BE2C (cell line): Measurements from ENCODE around the gene CCDC197.

ENCODE experiments used
- DNase-seq: peaks from one replicate; pipeline ENCODE4 v3.0.0-alpha.2; 2020
- H3K27me3 ChIP-seq: fragments of 250-450 bp; sonication (Bioruptor Pico); 2 replicates; pipeline ENCODE4 v1.5.1; 2020; ENCODE audit warnings: mild to moderate bottlenecking
- H3K36me3 ChIP-seq: fragments of 250-450 bp; sonication (Bioruptor Pico); 2 replicates; pipeline ENCODE4 v1.5.1; 2020; ENCODE audit warnings: mild to moderate bottlenecking
- H3K4me1 ChIP-seq: fragments of 250-450 bp; sonication (Bioruptor Pico); 2 replicates; pipeline ENCODE4 v1.5.1; 2020
- H3K4me3 ChIP-seq: 2 replicates; pipeline ENCODE4 v1.5.1; 2011; ENCODE audit warnings: low read depth, low read length
- H3K9me3 ChIP-seq: fragments of 250-450 bp; sonication (Bioruptor Pico); 2 replicates; pipeline ENCODE4 v1.5.1; 2020
- TF ChIP-seq, protein P1 (sequence below): IDR thresholded peaks from 2 replicates; pipeline ENCODE4 v1.5.1; 2012; ENCODE audit warnings: mild to moderate bottlenecking, low read depth, low read length

Gene CCDC197

DNA sequence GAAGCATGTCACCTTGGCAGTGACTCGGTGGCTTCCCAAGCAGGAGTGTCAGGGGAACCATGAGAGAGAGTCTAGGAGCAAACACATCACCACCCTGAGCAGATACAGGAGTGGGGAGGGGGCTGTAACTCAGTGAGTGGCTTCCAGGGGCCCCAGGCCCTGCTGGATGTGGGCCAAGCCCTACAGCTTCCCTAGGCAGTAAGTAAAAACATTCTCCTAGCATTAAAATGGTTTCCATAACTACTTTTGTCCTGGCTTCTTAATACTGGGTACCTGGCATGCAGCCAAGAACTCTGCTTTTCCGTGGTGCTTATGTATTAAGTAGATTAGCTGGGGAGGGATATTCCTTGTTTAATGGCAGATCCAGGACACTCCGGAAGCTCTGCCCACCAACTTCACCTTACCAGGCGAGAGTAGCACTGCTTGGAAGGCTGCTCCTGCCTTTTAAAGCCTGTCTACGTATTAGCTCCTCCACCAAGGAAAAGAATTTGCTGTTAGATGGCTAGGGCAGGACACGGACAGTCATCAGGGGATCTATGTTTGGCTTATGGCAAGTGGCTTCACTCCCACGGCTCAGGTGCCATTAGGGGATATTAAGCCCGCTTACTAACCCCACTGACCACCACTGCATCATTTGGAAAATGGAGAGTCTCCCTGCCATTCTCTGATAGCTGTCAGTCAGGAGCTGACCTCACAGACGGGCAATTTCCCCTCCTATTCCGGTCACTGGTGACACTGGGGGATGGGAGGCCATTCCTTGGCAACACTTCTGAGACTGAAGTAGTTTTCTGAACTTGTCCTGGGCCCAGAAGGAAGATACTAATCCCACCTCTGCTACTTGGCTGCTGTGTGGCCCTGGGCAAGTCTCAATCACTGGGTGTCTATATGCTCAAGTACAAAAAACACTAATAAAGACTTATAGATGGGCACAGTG is 51.9 kb downstream of the CCDC197 start:
- peak; percentile 84 for DNase-seq
- Histone ChIP-seq H3K9me3 (no peaks in the 10 kb centered on the region), H3K4me1 (peaks cover 8% of the 10 kb centered on the region), H3K36me3 (peaks cover 71% of the 10 kb centered on the region), H3K4me3 (no peak overlapping the region), H3K27me3 (no peaks in the 10 kb centered on the region)
- TF ChIP-seq, protein P1, sequence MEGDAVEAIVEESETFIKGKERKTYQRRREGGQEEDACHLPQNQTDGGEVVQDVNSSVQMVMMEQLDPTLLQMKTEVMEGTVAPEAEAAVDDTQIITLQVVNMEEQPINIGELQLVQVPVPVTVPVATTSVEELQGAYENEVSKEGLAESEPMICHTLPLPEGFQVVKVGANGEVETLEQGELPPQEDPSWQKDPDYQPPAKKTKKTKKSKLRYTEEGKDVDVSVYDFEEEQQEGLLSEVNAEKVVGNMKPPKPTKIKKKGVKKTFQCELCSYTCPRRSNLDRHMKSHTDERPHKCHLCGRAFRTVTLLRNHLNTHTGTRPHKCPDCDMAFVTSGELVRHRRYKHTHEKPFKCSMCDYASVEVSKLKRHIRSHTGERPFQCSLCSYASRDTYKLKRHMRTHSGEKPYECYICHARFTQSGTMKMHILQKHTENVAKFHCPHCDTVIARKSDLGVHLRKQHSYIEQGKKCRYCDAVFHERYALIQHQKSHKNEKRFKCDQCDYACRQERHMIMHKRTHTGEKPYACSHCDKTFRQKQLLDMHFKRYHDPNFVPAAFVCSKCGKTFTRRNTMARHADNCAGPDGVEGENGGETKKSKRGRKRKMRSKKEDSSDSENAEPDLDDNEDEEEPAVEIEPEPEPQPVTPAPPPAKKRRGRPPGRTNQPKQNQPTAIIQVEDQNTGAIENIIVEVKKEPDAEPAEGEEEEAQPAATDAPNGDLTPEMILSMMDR, result no peak

- Histone ChIP-seq H3K9me3 (no peaks in the 10 kb centered on the region), H3K4me3 (no peak overlapping the region), H3K36me3 (peaks cover 77% of the 10 kb centered on the region), H3K27me3 (no peaks in the 10 kb centered on the region), H3K4me1 (peaks cover 8% of the 10 kb centered on the region)
- no peak for DNase-seq
- TF ChIP-seq, protein P1, result no peak
Observed at GRCh38 chr14:94049625-94050023, 52.5 kb downstream of the CCDC197 start.

GRCh38 chr14:94050231-94050880 is 53.3 kb downstream of the CCDC197 start:
- no peak for DNase-seq
- TF ChIP-seq, protein P1, result no peak
- Histone ChIP-seq H3K9me3 (no peaks in the 10 kb centered on the region), H3K4me3 (no peak overlapping the region), H3K27me3 (no peaks in the 10 kb centered on the region), H3K36me3 (peaks cover 84% of the 10 kb centered on the region), H3K4me1 (peaks cover 8% of the 10 kb centered on the region)

DNA sequence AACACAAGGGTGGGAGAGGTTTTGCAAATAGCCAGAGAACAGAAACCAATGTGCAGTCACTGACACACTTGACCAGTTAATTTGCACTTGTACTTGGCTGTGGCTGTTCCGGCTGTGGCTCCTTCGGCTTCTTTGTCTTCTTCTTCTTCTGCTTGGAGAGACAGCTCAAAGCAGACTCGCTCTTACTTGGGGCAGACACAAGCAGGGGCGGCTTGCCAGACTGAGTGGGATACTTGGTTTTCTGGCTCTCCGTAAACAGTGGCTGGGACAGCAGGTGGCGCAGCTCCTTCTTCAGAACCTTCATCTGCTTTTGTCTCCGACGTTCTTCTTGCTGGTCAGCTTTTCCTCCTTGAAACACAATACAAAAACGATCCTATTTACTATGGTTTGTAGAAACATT is 54.0 kb downstream of the CCDC197 start:
- no peaks in the 10 kb centered on the region for H3K9me3 ChIP-seq
- H3K4me3 ChIP-seq, result no peak overlapping the region
- peaks cover 8% of the 10 kb centered on the region for H3K4me1 ChIP-seq
- no peaks in the 10 kb centered on the region for H3K27me3 ChIP-seq
- H3K36me3 ChIP-seq, result peaks cover 86% of the 10 kb centered on the region
- TF ChIP-seq, protein P1, result peak; percentile 54
- DNase-seq, result peak; percentile 44

DNA sequence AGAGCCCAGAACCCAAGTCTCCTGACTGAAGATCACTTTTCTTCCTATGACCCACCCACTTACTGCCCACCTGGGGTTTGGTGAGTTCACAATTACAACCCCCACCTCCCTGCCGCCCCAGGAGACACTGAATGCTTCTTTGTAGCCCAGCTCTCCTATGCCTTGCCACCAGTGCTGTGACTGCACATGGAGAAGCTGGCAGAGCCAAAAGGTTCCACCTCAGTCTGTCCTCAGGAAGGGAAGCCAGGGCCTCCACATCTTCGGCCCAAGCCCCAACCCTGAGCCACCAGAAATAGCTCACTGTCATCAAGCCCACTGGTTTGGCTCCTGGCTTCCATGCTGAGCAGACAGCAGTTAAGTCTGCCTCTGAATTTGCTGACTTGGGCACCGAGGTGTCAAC is 54.7 kb downstream of the CCDC197 start:
- H3K9me3 ChIP-seq, result no peaks in the 10 kb centered on the region
- no peaks in the 10 kb centered on the region for H3K27me3 ChIP-seq
- peaks cover 8% of the 10 kb centered on the region for H3K4me1 ChIP-seq
- no peak overlapping the region for H3K4me3 ChIP-seq
- DNase-seq, result no peak
- TF ChIP-seq, protein P1, result no peak
- peaks cover 89% of the 10 kb centered on the region for H3K36me3 ChIP-seq

DNA sequence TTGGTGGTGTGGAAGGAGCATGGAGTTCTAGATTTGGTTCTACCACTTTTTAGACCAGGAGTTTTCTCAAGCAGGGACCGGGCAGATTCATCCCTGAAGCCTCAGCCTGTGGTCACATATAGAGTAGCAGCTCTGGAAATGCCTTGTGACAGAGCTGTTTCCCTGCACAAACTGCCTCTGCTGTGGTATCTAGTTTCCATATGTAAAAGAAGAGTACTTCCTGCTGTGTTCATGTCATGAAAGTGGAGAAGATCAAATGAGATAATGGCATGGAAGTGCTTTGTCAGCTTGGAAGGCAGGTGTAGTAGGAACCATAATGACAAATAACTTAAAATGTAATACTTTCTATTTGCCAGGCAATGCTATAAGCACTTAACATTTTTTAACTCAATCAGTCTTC is 55.1 kb downstream of the CCDC197 start:
- Histone ChIP-seq H3K9me3 (no peaks in the 10 kb centered on the region), H3K4me3 (no peak overlapping the region), H3K36me3 (peaks cover 89% of the 10 kb centered on the region), H3K27me3 (no peaks in the 10 kb centered on the region), H3K4me1 (peaks cover 8% of the 10 kb centered on the region)
- TF ChIP-seq, protein P1, result no peak
- DNase-seq, result no peak
